Measurements from ENCODE around the gene MRPL18. TPM values are rescaled to one million over a fixed set of nuclear protein-coding genes. Genes with fewer than 3 reads are reported as not detected.
"Not testable (repeated sequence)": the region's sequence is repeated elsewhere in the genome, so short reads cannot be mapped to it uniquely, and the experiment has no call there.

Gene MRPL18
- total RNA-seq, 1 experiment from 2014 or later = 90.2 TPM

GRCh38 chr6:159794976-159795375 is 4.7 kb downstream of the MRPL18 start:
- not testable (repeated sequence) for H3K27me3 ChIP-seq (ENCODE audit: control insufficient read depth, insufficient read depth, low read length); DNase-seq; H3K4me3 ChIP-seq (ENCODE audit: insufficient read depth, low read depth, low read length)
- H3K36me3 ChIP-seq (replicated peaks; ENCODE audit: control insufficient read depth, insufficient read depth, low read length) = peaks cover 11% of the 10 kb centered on the region

GRCh38 chr6:159797554-159797953 is 7.3 kb downstream of the MRPL18 start:
- H3K27me3 ChIP-seq (ENCODE audit: control insufficient read depth, insufficient read depth, low read length) = no peaks in the 10 kb centered on the region
- no peak for DNase-seq
- peaks cover 7% of the 10 kb centered on the region for H3K36me3 ChIP-seq (replicated peaks; ENCODE audit: control insufficient read depth, insufficient read depth, low read length)
- H3K4me3 ChIP-seq (ENCODE audit: insufficient read depth, low read depth, low read length) = no peak overlapping the region

GRCh38 chr6:159800141-159800865 is 10.0 kb downstream of the MRPL18 start, which contains the start of gene PNLDC1:
PNLDC1 (plus strand) TSS chr6:159800276; CDS start chr6:159800308, 32 bp downstream.
- no peak for DNase-seq
- H3K27me3 ChIP-seq (ENCODE audit: control insufficient read depth, insufficient read depth, low read length) = no peaks in the 10 kb centered on the region
- H3K36me3 ChIP-seq (replicated peaks; ENCODE audit: control insufficient read depth, insufficient read depth, low read length) = peaks cover 7% of the 10 kb centered on the region
- no peak within 1 kb of the TSS for H3K4me3 ChIP-seq (ENCODE audit: insufficient read depth, low read depth, low read length)

DNA sequence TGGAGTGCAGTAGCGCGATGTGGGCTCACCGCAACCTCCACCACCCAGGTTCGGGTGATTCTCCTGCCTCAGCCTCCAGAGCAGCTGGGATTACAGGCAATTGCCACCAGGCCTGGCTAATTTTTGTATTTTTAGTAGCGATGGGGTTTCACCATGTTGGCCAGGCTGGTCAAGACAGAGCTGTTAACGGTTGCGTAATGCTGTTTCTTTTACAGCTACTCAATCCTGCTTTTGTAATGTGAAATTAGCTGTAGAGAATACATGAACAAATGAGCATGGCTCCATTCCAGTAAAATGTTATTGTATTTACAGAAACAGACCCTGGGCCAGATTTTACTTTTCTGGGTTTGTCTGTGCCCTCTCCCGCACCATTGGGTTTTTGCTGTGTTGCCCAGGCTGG is 11.7 kb downstream of the MRPL18 start:
- no peak for DNase-seq
- Histone ChIP-seq H3K36me3 (replicated peaks; ENCODE audit: control insufficient read depth, insufficient read depth, low read length) (peaks cover 7% of the 10 kb centered on the region), H3K27me3 (ENCODE audit: control insufficient read depth, insufficient read depth, low read length) (no peaks in the 10 kb centered on the region), H3K4me3 (ENCODE audit: insufficient read depth, low read depth, low read length) (no peak overlapping the region)

- H3K36me3 ChIP-seq (replicated peaks; ENCODE audit: control insufficient read depth, insufficient read depth, low read length) = no peaks in the 10 kb centered on the region
- H3K4me3 ChIP-seq (ENCODE audit: insufficient read depth, low read depth, low read length) = no peak overlapping the region
- no peak for DNase-seq
- no peaks in the 10 kb centered on the region for H3K27me3 ChIP-seq (ENCODE audit: control insufficient read depth, insufficient read depth, low read length)
Measured at GRCh38 chr6:159804504-159804903, 14.2 kb downstream of the MRPL18 start.

- DNase-seq = no peak
- H3K36me3 ChIP-seq (replicated peaks; ENCODE audit: control insufficient read depth, insufficient read depth, low read length) = no peaks in the 10 kb centered on the region
- H3K4me3 ChIP-seq (ENCODE audit: insufficient read depth, low read depth, low read length) = no peak overlapping the region
- H3K27me3 ChIP-seq (ENCODE audit: control insufficient read depth, insufficient read depth, low read length) = no peaks in the 10 kb centered on the region
Measured at GRCh38 chr6:159805440-159806020, 15.3 kb downstream of the MRPL18 start.

GRCh38 chr6:159806021-159806458 is 15.8 kb downstream of the MRPL18 start:
- H3K4me3 ChIP-seq (ENCODE audit: insufficient read depth, low read depth, low read length) = no peak overlapping the region
- H3K36me3 ChIP-seq (replicated peaks; ENCODE audit: control insufficient read depth, insufficient read depth, low read length) = no peaks in the 10 kb centered on the region
- H3K27me3 ChIP-seq (ENCODE audit: control insufficient read depth, insufficient read depth, low read length) = no peaks in the 10 kb centered on the region
- DNase-seq = no peak

DNA sequence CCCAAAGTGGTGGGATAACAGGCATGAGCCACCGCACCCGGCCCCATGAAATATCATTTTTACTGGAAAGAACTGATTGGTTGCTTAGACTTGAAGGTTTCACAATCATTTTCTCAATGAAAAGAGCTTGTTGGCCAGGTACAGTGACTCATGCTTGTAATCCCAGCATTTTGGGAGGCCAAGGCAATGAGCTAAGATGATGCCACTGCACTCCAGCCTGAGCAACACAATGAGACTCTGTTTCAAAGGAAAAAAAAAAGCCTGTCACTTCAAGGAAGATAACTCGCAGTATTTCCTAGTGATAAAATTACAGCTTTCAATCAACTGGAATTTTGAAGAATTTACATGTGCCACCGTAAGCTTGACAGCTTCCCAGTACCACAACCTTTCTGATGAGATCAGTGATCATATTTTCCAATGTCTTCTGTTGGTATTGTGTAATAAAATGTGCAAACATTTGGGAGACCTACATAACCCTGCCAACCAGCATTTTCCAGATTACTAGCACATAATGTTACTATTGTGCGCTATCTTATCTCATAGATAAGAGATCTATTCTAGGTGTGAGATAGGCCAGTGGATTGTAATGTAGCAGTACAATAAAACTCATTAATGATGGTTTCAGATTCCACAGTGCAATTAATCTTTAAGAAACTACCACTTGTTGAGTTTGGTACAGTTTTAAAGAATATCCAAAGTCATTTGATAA is 17.0 kb downstream of the MRPL18 start:
- Histone ChIP-seq H3K36me3 (replicated peaks; ENCODE audit: control insufficient read depth, insufficient read depth, low read length) (no peaks in the 10 kb centered on the region), H3K27me3 (ENCODE audit: control insufficient read depth, insufficient read depth, low read length) (no peaks in the 10 kb centered on the region), H3K4me3 (ENCODE audit: insufficient read depth, low read depth, low read length) (no peak overlapping the region)
- no peak for DNase-seq

DNA sequence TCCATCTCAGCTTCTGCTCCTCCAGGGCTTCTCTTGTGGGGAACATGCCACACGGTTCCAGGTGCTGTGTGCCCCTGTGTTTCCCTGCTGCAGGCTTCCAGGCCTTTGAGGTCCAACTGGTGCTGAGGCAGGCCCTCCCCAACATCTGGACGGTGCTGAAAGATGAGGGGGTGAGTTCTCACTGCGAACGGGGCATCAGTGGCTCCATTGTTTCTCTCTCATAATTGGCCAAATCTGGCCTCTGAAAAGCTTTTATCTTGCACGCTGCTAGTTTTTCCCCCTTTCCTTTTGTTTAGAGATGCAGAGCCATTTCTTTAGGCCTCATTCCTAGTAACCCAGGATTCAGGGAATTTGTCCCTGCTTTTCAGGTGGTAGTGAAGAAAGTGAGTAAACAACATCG is 18.4 kb downstream of the MRPL18 start:
- Histone ChIP-seq H3K36me3 (replicated peaks; ENCODE audit: control insufficient read depth, insufficient read depth, low read length) (no peaks in the 10 kb centered on the region), H3K4me3 (ENCODE audit: insufficient read depth, low read depth, low read length) (no peak overlapping the region), H3K27me3 (ENCODE audit: control insufficient read depth, insufficient read depth, low read length) (no peaks in the 10 kb centered on the region)
- no peak for DNase-seq

- Histone ChIP-seq H3K4me3 (ENCODE audit: insufficient read depth, low read depth, low read length) (no peak overlapping the region), H3K36me3 (replicated peaks; ENCODE audit: control insufficient read depth, insufficient read depth, low read length) (no peaks in the 10 kb centered on the region), H3K27me3 (ENCODE audit: control insufficient read depth, insufficient read depth, low read length) (no peaks in the 10 kb centered on the region)
- no peak for DNase-seq
Measured at GRCh38 chr6:159809149-159809548, 18.9 kb downstream of the MRPL18 start.

DNA sequence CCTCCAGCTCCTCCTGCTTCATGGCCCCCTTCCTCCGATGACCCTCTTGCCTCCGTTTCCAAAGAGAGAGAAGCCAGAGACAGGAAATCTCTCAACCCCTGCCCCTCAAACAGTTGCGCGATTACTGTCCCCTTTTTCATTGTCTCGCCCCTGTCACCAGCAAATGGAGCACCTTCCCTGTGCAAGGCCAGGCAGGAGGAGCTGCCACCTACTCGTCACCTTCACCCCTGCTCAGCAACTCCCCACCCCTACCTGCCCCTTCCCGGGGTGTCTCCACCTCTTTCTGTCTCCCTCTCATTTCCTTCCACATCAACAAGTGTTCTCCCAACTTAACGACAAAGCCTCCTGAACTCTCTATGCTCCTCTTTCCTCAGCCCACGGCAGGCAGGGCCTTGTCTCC is 23.5 kb downstream of the MRPL18 start:
- H3K4me3 ChIP-seq (ENCODE audit: insufficient read depth, low read depth, low read length) = no peak overlapping the region
- H3K27me3 ChIP-seq (ENCODE audit: control insufficient read depth, insufficient read depth, low read length) = no peaks in the 10 kb centered on the region; the same call in 1 of the 2 replicates
- DNase-seq = no peak
- H3K36me3 ChIP-seq (replicated peaks; ENCODE audit: control insufficient read depth, insufficient read depth, low read length) = no peaks in the 10 kb centered on the region

DNA sequence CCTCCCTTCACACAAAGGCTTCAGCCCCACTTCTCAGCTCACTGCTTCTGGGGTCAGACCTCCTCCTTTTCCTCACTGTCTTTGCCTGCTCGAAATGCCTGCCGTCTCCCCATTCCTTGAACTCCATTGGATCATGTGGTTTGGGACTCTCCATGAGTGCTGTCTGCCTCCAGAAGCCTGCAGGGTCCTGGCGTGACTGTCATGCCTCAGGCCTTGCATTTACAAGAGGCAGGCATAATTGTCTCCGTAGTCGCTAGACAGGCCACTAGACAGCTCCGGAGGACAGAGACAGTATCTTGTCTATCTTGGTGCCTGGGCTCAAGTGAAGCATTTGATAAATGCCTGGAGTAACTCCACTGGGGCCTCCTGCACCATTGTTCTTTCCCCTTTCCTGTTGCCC is 25.1 kb downstream of the MRPL18 start:
- Histone ChIP-seq H3K36me3 (replicated peaks; ENCODE audit: control insufficient read depth, insufficient read depth, low read length) (no peaks in the 10 kb centered on the region), H3K4me3 (ENCODE audit: insufficient read depth, low read depth, low read length) (no peak overlapping the region)
- DNase-seq = no peak

GRCh38 chr6:159816775-159817174 is 26.5 kb downstream of the MRPL18 start:
- H3K4me3 ChIP-seq (ENCODE audit: insufficient read depth, low read depth, low read length); H3K36me3 ChIP-seq (replicated peaks; ENCODE audit: control insufficient read depth, insufficient read depth, low read length); DNase-seq; H3K27me3 ChIP-seq (ENCODE audit: control insufficient read depth, insufficient read depth, low read length): not testable (repeated sequence)

More for the DNA sequence above, 25.1 kb downstream of the MRPL18 start:
- peaks cover 2% of the 10 kb centered on the region; the same call in 1 of the 2 replicates for H3K27me3 ChIP-seq (ENCODE audit: control insufficient read depth, insufficient read depth, low read length)

GRCh38 chr6:159817951-159818739 is 27.9 kb downstream of the MRPL18 start:
- H3K36me3 ChIP-seq (replicated peaks; ENCODE audit: control insufficient read depth, insufficient read depth, low read length) = no peaks in the 10 kb centered on the region
- H3K4me3 ChIP-seq (ENCODE audit: insufficient read depth, low read depth, low read length) = no peak overlapping the region
- peaks cover 2% of the 10 kb centered on the region; the same call in 1 of the 2 replicates for H3K27me3 ChIP-seq (ENCODE audit: control insufficient read depth, insufficient read depth, low read length)
- no peak for DNase-seq

All from H7 (cell line).